NB4 (cell line): ENCODE data around the gene CREB5.

Experiments
- DNase-seq: peaks from one replicate; pipeline ENCODE4 v3.0.0; 2010; ENCODE audit warnings: low read depth
- H3K4me3 ChIP-seq: one replicate; pipeline ENCODE4 v1.5.1; 2011; ENCODE audit warnings: mild to moderate bottlenecking, low read depth, low read length, moderate library complexity
- MAX ChIP-seq: IDR thresholded peaks from 2 replicates; pipeline ENCODE4 v1.6.1; 2011; ENCODE audit warnings: low read depth, low read length
- MYC ChIP-seq: IDR thresholded peaks from 2 replicates; pipeline ENCODE4 v1.6.1; 2011; ENCODE audit warnings: low read depth, low read length
- POLR2A ChIP-seq: IDR thresholded peaks from 2 replicates; pipeline ENCODE4 v1.6.1; 2011; ENCODE audit warnings: mild to moderate bottlenecking; ENCODE audit not compliant: insufficient read length; ENCODE audit errors: extremely low read depth
- TF ChIP-seq, protein P1 (sequence below): IDR thresholded peaks from one replicate; pipeline ENCODE4 v1.5.1; 2012; ENCODE audit warnings: low read depth, low read length

CREB5 gene

DNA sequence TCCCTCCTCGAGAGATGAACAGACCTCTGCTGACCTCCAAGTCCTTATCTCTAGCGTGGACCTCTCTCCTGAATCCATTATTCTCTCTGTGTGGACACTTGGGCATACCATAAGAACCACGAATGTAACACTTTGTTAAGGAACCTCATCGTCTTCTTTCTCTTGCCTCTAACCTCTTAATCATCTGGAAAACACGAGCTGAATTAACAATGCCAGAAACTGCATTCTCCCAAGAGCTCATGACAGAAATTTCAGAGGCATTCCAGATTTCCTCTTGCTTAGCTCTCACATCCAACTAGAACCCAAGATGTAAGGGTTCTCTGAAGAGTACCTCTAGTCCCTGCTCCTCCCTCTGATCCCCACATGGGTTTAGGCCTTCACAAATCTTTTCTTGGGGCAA, 444.3 kb downstream of the CREB5 start:
- no peak for DNase-seq
- H3K4me3 ChIP-seq = no peak overlapping the region
- TF ChIP-seq MYC (no peak), POLR2A (no peak), MAX (no peak)
- TF ChIP-seq, protein P1, sequence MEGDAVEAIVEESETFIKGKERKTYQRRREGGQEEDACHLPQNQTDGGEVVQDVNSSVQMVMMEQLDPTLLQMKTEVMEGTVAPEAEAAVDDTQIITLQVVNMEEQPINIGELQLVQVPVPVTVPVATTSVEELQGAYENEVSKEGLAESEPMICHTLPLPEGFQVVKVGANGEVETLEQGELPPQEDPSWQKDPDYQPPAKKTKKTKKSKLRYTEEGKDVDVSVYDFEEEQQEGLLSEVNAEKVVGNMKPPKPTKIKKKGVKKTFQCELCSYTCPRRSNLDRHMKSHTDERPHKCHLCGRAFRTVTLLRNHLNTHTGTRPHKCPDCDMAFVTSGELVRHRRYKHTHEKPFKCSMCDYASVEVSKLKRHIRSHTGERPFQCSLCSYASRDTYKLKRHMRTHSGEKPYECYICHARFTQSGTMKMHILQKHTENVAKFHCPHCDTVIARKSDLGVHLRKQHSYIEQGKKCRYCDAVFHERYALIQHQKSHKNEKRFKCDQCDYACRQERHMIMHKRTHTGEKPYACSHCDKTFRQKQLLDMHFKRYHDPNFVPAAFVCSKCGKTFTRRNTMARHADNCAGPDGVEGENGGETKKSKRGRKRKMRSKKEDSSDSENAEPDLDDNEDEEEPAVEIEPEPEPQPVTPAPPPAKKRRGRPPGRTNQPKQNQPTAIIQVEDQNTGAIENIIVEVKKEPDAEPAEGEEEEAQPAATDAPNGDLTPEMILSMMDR = no peak

- no peak overlapping the region for H3K4me3 ChIP-seq
- DNase-seq = no peak
- TF ChIP-seq MAX = no peak
- TF ChIP-seq MYC = no peak
- no peak for TF ChIP-seq POLR2A
- TF ChIP-seq, protein P1 = no peak
Measured at GRCh38 chr7:28858206-28858605, 445.9 kb downstream of the CREB5 start.

DNA sequence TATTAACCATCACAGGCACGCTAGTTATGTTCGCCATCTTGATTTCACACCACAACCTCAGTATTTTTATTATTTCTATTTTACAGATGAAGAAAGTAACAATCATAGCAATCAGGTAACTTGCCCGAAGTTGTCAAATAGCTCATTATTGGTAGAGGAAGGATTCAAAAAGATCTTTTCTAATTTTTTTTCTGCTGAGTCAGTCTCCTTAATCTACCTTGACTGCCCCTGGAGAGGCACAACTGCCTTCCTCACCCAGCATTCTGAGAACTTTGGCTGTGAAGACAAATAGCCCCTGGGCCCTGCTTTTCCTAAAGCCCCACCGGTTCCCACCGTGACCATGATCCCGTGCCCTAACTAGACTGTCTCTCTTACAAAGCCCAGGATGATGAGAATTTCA, 446.6 kb downstream of the CREB5 start:
- no peak for DNase-seq
- TF ChIP-seq POLR2A (no peak), MYC (no peak), MAX (no peak)
- TF ChIP-seq, protein P1 = no peak
- H3K4me3 ChIP-seq = no peak overlapping the region

DNA sequence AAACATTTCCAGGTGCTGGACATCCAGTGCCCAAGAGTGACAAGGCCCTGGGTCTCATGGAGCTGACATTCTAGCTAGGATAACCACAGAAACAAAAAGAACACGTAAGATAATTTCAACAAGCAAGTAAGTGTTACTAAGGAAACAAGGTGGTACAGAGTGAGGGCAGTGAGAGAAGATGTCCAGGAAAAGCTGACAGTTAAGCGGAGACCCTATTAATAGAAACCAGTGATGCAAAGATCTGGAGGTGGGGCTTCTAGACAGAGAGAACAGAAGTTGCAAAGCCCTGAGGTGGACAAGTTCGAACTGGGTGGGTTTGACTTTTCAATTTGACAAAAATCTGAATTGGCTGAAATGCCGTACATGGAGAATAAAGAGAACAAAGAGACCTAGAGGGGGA, 449.5 kb downstream of the CREB5 start:
- TF ChIP-seq, protein P1 = no peak
- TF ChIP-seq POLR2A = no peak
- no peak for TF ChIP-seq MAX
- TF ChIP-seq MYC = no peak
- no peak for DNase-seq
- no peak overlapping the region for H3K4me3 ChIP-seq

DNA sequence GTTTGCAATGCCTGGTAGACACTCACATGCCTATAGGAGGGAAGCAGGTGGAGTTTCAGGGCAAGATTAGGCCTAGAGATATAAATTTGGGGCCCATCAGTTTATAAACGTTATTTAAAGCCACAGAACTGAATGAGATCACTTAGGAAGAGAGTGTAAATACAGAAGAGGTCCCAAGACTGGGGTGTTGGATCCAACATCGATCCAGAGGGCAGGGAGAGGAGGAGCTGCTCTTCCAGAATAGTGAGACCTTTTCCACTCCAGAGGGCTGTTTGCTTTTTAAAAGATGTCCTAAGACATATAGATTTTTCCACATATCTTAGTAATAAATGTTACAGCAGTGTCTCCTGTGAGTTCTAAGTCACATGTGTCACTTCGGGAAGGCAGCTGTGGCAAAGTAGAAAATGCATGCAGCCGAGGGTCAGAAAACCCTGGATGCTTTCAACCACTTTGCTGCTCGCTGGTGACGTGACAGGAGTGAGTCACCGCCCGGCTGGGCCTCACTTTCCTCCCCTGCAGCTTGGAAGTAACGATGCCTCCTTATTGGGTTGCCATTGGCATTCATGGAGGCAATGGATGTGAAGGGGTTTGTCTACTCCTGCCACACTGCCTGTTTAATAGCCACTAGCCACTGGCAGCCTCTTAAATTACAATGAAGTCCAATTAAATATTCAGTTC, 450.4 kb downstream of the CREB5 start:
- DNase-seq = no peak
- TF ChIP-seq POLR2A (no peak), MAX (no peak), MYC (no peak)
- TF ChIP-seq, protein P1 = no peak

More for the DNA sequence above, 450.4 kb downstream of the CREB5 start:
- no peak overlapping the region for H3K4me3 ChIP-seq
